Measurements from ENCODE around the gene VAV2. TPM values are rescaled to one million over a fixed set of nuclear protein-coding genes. Genes with fewer than 3 reads are reported as not detected.

VAV2 gene
- total RNA-seq, 3 donors from 2014 or later: 5.3 to 9.5 (median 8.8) TPM

- TF ChIP-seq CTCF (IDR thresholded peaks at IDR 0.05) (no peak), POLR2AphosphoS5 (IDR thresholded peaks at IDR 0.05) (no peak), POLR2A (IDR thresholded peaks at IDR 0.05) (no peak)
- DNase-seq (ENCODE audit: low spot score in 2 of 2): no peak
- H3K27me3 ChIP-seq: no peaks in the 10 kb centered on the region
- H3K27ac ChIP-seq: no peak overlapping the region
- no peak overlapping the region for H3K4me3 ChIP-seq
- no peaks in the 10 kb centered on the region for H3K9me3 ChIP-seq
- peaks cover 4% of the 10 kb centered on the region for H3K36me3 ChIP-seq
- no peaks in the 10 kb centered on the region for H3K4me1 ChIP-seq
- intact Hi-C loops (cut with DNase I; ENCODE audit: low total_unique reads): no loop called here
These were observed 41.5 kb upstream of the VAV2 start for GRCh38 chr9:134033516-134034214.

- no peaks in the 10 kb centered on the region for H3K9me3 ChIP-seq
- no peak for DNase-seq (ENCODE audit: low spot score in 2 of 2)
- H3K4me1 ChIP-seq: no peaks in the 10 kb centered on the region
- H3K4me3 ChIP-seq: no peak overlapping the region
- intact Hi-C loops (cut with DNase I; ENCODE audit: low total_unique reads): no loop called here
- H3K36me3 ChIP-seq: peaks cover 4% of the 10 kb centered on the region
- H3K27me3 ChIP-seq: no peaks in the 10 kb centered on the region
- H3K27ac ChIP-seq: no peak overlapping the region
- no peak for TF ChIP-seq CTCF (IDR thresholded peaks at IDR 0.05)
- no peak for TF ChIP-seq POLR2A (IDR thresholded peaks at IDR 0.05)
- no peak for TF ChIP-seq POLR2AphosphoS5 (IDR thresholded peaks at IDR 0.05)
These were observed 40.5 kb upstream of the VAV2 start for GRCh38 chr9:134032456-134033222.

GRCh38 chr9:134031783-134032182, 39.7 kb upstream of the VAV2 start:
- H3K27ac ChIP-seq: no peak overlapping the region
- no peak overlapping the region for H3K4me3 ChIP-seq
- peaks cover 4% of the 10 kb centered on the region for H3K36me3 ChIP-seq
- TF ChIP-seq CTCF (IDR thresholded peaks at IDR 0.05) (no peak), POLR2AphosphoS5 (IDR thresholded peaks at IDR 0.05) (no peak), POLR2A (IDR thresholded peaks at IDR 0.05) (no peak)
- no peaks in the 10 kb centered on the region for H3K4me1 ChIP-seq
- no peaks in the 10 kb centered on the region for H3K27me3 ChIP-seq
- intact Hi-C loops (cut with DNase I; ENCODE audit: low total_unique reads): no loop called here
- no peak for DNase-seq (ENCODE audit: low spot score in 2 of 2)
- no peaks in the 10 kb centered on the region for H3K9me3 ChIP-seq

GRCh38 chr9:134030821-134031470, 38.8 kb upstream of the VAV2 start:
- Histone ChIP-seq H3K9me3 (no peaks in the 10 kb centered on the region), H3K4me1 (no peaks in the 10 kb centered on the region), H3K27me3 (no peaks in the 10 kb centered on the region), H3K4me3 (no peak overlapping the region), H3K36me3 (peaks cover 4% of the 10 kb centered on the region), H3K27ac (no peak overlapping the region)
- TF ChIP-seq POLR2A (IDR thresholded peaks at IDR 0.05): no peak
- no peak for TF ChIP-seq POLR2AphosphoS5 (IDR thresholded peaks at IDR 0.05)
- no peak for TF ChIP-seq CTCF (IDR thresholded peaks at IDR 0.05)
- no peak for DNase-seq (ENCODE audit: low spot score in 2 of 2)
- intact Hi-C loops (cut with DNase I; ENCODE audit: low total_unique reads): no loop called here

All from breast epithelium (tissue), 4 donors.